K562 treated with DMSO at 1 percent for 24 hours (cell line): Measurements from ENCODE around the gene LPCAT2. TPM values are rescaled to one million over a fixed set of nuclear protein-coding genes. Genes with fewer than 3 reads are reported as not detected.

Experiments
- total RNA-seq: library from RNA; unstranded; fragments of 300-600 nt; gene quantifications from 2 replicates; pipeline ENCODE4 v1.2.3, GENCODE V29; 2022; ENCODE audit warnings: low read depth; ENCODE audit not compliant: insufficient read depth

LPCAT2 gene
- total RNA-seq, result 8.4 and 10.7 TPM in 2 replicates

DNA sequence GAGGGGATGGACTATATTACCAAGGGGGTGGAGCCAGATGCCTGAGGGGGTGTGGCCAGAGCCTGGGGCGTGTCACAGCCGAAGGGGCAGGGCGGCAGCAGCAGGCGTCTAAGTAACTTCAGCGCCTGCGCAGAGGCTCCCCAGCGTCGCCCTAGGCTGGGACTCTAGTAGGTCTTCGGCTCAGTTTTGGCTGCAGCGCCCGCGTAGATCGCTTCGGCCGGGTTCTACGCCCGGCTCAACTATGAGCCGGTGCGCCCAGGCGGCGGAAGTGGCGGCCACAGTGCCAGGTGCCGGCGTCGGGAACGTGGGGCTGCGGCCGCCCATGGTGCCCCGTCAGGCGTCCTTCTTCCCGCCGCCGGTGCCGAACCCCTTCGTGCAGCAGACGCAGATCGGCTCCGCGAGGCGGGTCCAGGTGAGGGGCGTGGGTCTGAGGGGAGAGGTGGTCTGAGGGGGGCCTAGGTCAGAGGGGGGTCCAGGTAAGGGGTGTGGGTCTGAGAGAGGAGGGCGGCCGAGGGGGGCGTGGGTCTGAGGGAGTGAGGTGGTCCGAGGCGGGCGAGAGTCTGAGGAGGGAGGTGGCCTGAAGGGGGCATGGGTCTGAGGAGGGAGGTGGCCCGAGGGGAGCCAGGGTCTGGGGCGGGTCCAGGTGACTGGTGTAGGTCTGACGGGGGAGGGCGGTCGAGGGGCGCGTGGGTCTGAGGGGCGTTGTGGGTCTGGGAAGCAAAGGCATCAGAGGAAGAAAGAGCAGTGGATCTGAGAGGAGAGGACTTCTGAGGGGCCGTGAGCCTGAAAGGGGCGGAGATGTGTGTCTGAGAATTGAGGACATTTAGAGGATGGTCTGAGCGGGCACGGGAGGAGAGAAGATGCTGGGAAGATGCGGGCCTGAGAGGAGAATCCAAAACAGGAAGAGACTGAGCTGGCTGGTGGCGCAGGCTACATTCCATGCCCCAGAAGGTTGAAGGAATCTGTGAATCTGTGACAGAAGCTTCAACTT is at the start of gene LPCAT2:
TSS of gene LPCAT2 (plus strand) at position 132 of the 991 bp plus-strand sequence. CDS start at position 242, 110 bp downstream.

DNA sequence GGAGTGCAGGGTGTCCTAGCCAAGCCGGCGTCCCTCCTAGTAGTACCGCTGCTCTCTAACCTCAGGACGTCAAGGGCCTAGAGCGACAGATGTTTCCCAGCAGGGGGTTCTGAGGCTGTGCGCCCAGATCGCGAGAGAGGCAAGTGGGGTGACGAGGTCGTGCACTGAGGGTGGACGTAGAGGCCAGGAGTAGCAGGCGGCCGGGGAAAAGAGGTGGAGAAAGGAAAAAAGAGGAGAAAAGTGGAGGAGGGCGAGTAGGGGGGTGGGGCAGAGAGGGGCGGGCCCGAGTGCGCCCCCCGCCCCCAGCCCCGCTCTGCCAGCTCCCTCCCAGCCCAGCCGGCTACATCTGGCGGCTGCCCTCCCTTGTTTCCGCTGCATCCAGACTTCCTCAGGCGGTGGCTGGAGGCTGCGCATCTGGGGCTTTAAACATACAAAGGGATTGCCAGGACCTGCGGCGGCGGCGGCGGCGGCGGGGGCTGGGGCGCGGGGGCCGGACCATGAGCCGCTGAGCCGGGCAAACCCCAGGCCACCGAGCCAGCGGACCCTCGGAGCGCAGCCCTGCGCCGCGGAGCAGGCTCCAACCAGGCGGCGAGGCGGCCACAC is 29.9 kb upstream of the LPCAT2 start, which contains the start of gene MMP2:
TSS of gene MMP2 (plus strand) at position 372 of the 603 bp plus-strand sequence. CDS start 282 bp downstream, outside the sequence.

DNA sequence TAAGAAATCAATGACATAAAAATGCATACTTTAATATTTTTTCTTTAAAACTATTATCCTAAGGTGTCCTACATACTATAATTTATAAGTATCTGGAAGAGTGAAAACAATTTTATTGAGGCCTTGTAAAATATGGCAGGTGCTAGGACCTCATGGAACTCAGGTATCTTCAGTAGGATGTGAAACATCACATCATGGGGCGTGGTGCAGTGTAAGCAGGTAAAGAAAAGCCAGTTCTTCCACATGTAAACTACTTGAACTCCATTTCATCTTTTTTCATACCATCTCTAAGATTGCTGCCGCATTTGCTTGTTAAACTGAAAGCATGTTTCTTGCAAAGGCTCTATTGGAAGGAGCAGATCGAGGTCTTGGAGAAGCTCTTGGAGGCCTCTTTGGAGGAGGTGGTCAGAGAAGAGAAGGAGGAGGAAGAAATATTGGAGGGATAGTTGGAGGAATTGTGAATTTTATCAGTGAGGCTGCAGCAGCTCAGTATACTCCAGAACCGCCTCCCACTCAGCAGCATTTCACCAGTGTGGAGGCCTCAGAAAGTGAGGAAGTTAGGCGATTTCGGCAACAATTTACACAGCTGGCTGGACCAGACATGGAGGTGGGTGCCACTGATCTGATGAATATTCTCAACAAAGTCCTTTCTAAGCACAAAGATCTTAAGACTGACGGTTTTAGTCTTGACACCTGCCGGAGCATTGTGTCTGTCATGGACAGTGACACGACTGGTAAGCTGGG is 57.7 kb downstream of the LPCAT2 start, which contains the start of gene CAPNS2:
TSS of gene CAPNS2 (plus strand) at position 253 of the 744 bp plus-strand sequence. CDS start at position 326, 73 bp downstream.

Other genes starting within 250 kb of the LPCAT2 start
- gene IRX6, start 184.9 kb upstream of the LPCAT2 start, total RNA-seq, result 0.61 and 0.69 TPM in 2 replicates
- 0.06 TPM in 1 of 2 replicates, not detected in the other for gene MMP2, start 29.9 kb upstream of the LPCAT2 start, total RNA-seq
- gene CAPNS2, start 57.6 kb downstream of the LPCAT2 start, total RNA-seq, result not detected in 2 replicates
- gene SLC6A2, start 146.9 kb downstream of the LPCAT2 start, total RNA-seq, result 0.10 TPM in 1 of 2 replicates, not detected in the other